Right hindlimb (tissue), 1 donor: Measurements from ENCODE around the gene UPK3BL2.
"Not testable (repeated sequence)": the region's sequence is repeated elsewhere in the genome, so short reads cannot be mapped to it uniquely, and the experiment has no call there.

Experiments
- DNase-seq: peaks from one replicate; pipeline ENCODE4 v3.0.0-alpha.2; 2018

UPK3BL2 gene

GRCh38 chr7:102493220-102493935 is 50.1 kb downstream of the UPK3BL2 start:
- DNase-seq = not testable (repeated sequence)

GRCh38 chr7:102490529-102491075 is 52.9 kb downstream of the UPK3BL2 start:
- not testable (repeated sequence) for DNase-seq
